ENCODE results near the gene COG2. TPM values are rescaled to one million over a fixed set of nuclear protein-coding genes. Genes with fewer than 3 reads are reported as not detected.

Gene COG2
- total RNA-seq, 1 experiment from 2014 or later: 51.0 TPM

GRCh38 chr1:230609208-230609607, 33.1 kb upstream of the COG2 start:
- CTCF ChIA-PET: no interaction called here
- no peak for ATAC-seq

GRCh38 chr1:230610589-230610988, 31.7 kb upstream of the COG2 start:
- no peaks in the 10 kb centered on the region for H3F3A ChIP-seq (ENCODE audit: low read length, unreplicated experiment)
- no peaks in the 10 kb centered on the region for H3K36me3 ChIP-seq (ENCODE audit: low read depth, low read length)
- CTCF ChIA-PET: no interaction called here
- H3K27me3 ChIP-seq (ENCODE audit: low read length): peaks cover 83% of the 10 kb centered on the region
- DNase-seq: no peak
- no peak overlapping the region for H3K4me3 ChIP-seq (ENCODE audit: low read length)
- TF ChIP-seq, protein P1, sequence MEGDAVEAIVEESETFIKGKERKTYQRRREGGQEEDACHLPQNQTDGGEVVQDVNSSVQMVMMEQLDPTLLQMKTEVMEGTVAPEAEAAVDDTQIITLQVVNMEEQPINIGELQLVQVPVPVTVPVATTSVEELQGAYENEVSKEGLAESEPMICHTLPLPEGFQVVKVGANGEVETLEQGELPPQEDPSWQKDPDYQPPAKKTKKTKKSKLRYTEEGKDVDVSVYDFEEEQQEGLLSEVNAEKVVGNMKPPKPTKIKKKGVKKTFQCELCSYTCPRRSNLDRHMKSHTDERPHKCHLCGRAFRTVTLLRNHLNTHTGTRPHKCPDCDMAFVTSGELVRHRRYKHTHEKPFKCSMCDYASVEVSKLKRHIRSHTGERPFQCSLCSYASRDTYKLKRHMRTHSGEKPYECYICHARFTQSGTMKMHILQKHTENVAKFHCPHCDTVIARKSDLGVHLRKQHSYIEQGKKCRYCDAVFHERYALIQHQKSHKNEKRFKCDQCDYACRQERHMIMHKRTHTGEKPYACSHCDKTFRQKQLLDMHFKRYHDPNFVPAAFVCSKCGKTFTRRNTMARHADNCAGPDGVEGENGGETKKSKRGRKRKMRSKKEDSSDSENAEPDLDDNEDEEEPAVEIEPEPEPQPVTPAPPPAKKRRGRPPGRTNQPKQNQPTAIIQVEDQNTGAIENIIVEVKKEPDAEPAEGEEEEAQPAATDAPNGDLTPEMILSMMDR (conservative IDR thresholded peaks at IDR 0.05; ENCODE audit: low read depth, low read length): no peak
- TF ChIP-seq EZH2 (IDR thresholded peaks at IDR 0.05; ENCODE audit: low read length, unreplicated experiment) (no peak), EZH2phosphoT487 (IDR thresholded peaks at IDR 0.05; ENCODE audit: borderline replicate concordance, low read length) (no peak)
- BruUV-seq (replicated peaks): no TSS peak
- POLR2A ChIA-PET (ENCODE audit: unreplicated experiment): no interaction called here
- no peak overlapping the region for H2AFZ ChIP-seq (ENCODE audit: low read length)
- no peak for ATAC-seq
- no peak overlapping the region for H3K9ac ChIP-seq (ENCODE audit: low read length)
- no peak overlapping the region for H3K27ac ChIP-seq (ENCODE audit: low read length)
- no peaks in the 10 kb centered on the region for H3K9me2 ChIP-seq (replicated peaks; ENCODE audit: low read length)
- H3K79me2 ChIP-seq (ENCODE audit: low read length): no peaks in the 10 kb centered on the region
- H4K20me1 ChIP-seq (ENCODE audit: low read length): no peaks in the 10 kb centered on the region
- H3K9me3 ChIP-seq (ENCODE audit: low read length): no peaks in the 10 kb centered on the region
- no peaks in the 10 kb centered on the region for H3K4me1 ChIP-seq (ENCODE audit: insufficient read depth, low read length)
- no peak overlapping the region for H3K4me2 ChIP-seq (ENCODE audit: low read length)
- intact Hi-C loops (cut with micrococcal nuclease): no loop called here

More at GRCh38 chr1:230609208-230609607, 33.1 kb upstream of the COG2 start:
- Histone ChIP-seq H3K9me2 (replicated peaks; ENCODE audit: low read length) (no peaks in the 10 kb centered on the region), H3K4me1 (ENCODE audit: insufficient read depth, low read length) (no peaks in the 10 kb centered on the region), H4K20me1 (ENCODE audit: low read length) (no peaks in the 10 kb centered on the region), H3K4me2 (ENCODE audit: low read length) (no peak overlapping the region), H3K36me3 (ENCODE audit: low read depth, low read length) (no peaks in the 10 kb centered on the region), H3K4me3 (ENCODE audit: low read length) (no peak overlapping the region), H3F3A (ENCODE audit: low read length, unreplicated experiment) (no peaks in the 10 kb centered on the region), H2AFZ (ENCODE audit: low read length) (no peak overlapping the region), H3K79me2 (ENCODE audit: low read length) (no peaks in the 10 kb centered on the region), H3K27ac (ENCODE audit: low read length) (no peak overlapping the region), H3K9me3 (ENCODE audit: low read length) (no peaks in the 10 kb centered on the region), H3K9ac (ENCODE audit: low read length) (no peak overlapping the region), H3K27me3 (ENCODE audit: low read length) (peaks cover 85% of the 10 kb centered on the region)
- BruUV-seq (replicated peaks): no TSS peak
- POLR2A ChIA-PET (ENCODE audit: unreplicated experiment): no interaction called here
- intact Hi-C loops (cut with micrococcal nuclease): no loop called here
- no peak for TF ChIP-seq EZH2 (IDR thresholded peaks at IDR 0.05; ENCODE audit: low read length, unreplicated experiment)
- TF ChIP-seq, protein P1 (conservative IDR thresholded peaks at IDR 0.05; ENCODE audit: low read depth, low read length): no peak
- TF ChIP-seq EZH2phosphoT487 (IDR thresholded peaks at IDR 0.05; ENCODE audit: borderline replicate concordance, low read length): no peak
- no peak for DNase-seq

DNA sequence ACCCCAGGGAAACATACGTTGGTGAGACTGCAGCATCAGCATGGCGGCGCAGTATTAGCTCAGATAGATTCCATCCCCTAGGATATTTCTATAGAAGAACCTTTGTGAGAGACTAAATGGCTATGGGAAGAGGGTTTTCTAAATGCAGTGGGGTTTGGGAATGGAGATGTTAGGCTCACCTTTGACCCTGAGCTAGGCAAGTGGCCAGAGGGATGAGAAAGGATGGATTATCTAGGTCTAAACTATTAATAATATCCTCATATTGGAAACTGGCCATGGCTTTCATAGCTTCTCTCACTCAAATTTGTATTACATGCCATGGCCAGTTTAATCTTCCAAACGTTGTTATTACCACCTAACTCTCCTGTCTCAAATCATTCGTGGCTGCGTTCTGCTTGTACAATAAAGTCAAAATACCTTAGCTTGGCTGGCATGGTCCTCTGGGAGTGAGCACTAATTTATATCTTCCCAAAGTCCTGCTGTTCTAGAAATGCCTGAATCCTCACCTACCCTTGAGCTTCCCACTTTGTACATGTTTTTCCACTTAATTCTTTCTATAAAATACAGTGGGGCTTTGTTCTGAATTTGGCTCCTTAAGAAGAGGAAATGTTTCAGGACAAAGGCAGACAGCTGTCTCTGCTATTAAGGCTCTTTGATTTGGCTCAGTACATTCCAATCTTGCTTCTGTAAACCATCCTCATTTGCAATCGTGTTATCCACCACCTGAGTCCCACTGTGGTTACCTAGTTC, 31.0 kb upstream of the COG2 start:
- H4K20me1 ChIP-seq (ENCODE audit: low read length): no peaks in the 10 kb centered on the region
- BruUV-seq (replicated peaks): no TSS peak
- no peak overlapping the region for H3K4me2 ChIP-seq (ENCODE audit: low read length)
- H3K27ac ChIP-seq (ENCODE audit: low read length): no peak overlapping the region
- no peaks in the 10 kb centered on the region for H3F3A ChIP-seq (ENCODE audit: low read length, unreplicated experiment)
- no peak overlapping the region for H2AFZ ChIP-seq (ENCODE audit: low read length)
- TF ChIP-seq EZH2 (IDR thresholded peaks at IDR 0.05; ENCODE audit: low read length, unreplicated experiment): no peak
- ATAC-seq (no peak), DNase-seq (no peak)
- peaks cover 86% of the 10 kb centered on the region for H3K27me3 ChIP-seq (ENCODE audit: low read length)
- intact Hi-C loops (cut with micrococcal nuclease): no loop called here
- ChIA-PET POLR2A (ENCODE audit: unreplicated experiment) (no interaction called here), CTCF (no interaction called here)
- no peaks in the 10 kb centered on the region for H3K4me1 ChIP-seq (ENCODE audit: insufficient read depth, low read length)
- no peaks in the 10 kb centered on the region for H3K36me3 ChIP-seq (ENCODE audit: low read depth, low read length)
- H3K9ac ChIP-seq (ENCODE audit: low read length): no peak overlapping the region
- H3K79me2 ChIP-seq (ENCODE audit: low read length): no peaks in the 10 kb centered on the region
- no peaks in the 10 kb centered on the region for H3K9me3 ChIP-seq (ENCODE audit: low read length)
- no peak overlapping the region for H3K4me3 ChIP-seq (ENCODE audit: low read length)
- no peaks in the 10 kb centered on the region for H3K9me2 ChIP-seq (replicated peaks; ENCODE audit: low read length)
